Endothelial cell of umbilical vein (primary cell): Measurements from ENCODE around the gene GULP1. TPM values are rescaled to one million over a fixed set of nuclear protein-coding genes. Genes with fewer than 3 reads are reported as not detected.

Source experiments
- BruUV-seq: library from RNA; stranded (reverse); fragments of 400-500 nt; replicated peaks from 2 replicates; lab custom pipeline; 2021; lab: Mats Ljungman, UMichigan
- CTCF ChIA-PET: fragments of 300-600, 350-600 bp; sonication (Branson Sonifier 250); formaldehyde crosslinking; loops from one replicate; lab custom pipeline; 2021; ENCODE audit warnings: antibody characterized with exemption, inconsistent platforms; lab: Charles Lee
- POLR2A ChIA-PET: fragments of 300-600, 350-600 bp; sonication (Branson Sonifier 250); formaldehyde crosslinking; loops from one replicate; lab custom pipeline; 2021; ENCODE audit warnings: antibody characterized with exemption, inconsistent platforms; lab: Charles Lee
- DNase-seq: peaks from one replicate; pipeline ENCODE4 v3.0.0-alpha.2; 2011; ENCODE audit warnings: low read depth, low spot score
- FAIRE-seq: peaks from 2 replicates; lab custom pipeline; 2011; peaks lifted over from hg19 to GRCh38; lab: Jason Lieb, UNC
- H2AFZ ChIP-seq: 2 replicates; pipeline ENCODE4 v1.6.0; 2012; ENCODE audit warnings: low read depth, low read length, control low read depth, inconsistent platforms
- H3K27ac ChIP-seq: 2 replicates; pipeline ENCODE4 v1.5.1; 2011; ENCODE audit warnings: low read depth, mild to moderate bottlenecking, control low read depth, low read length, moderate library complexity; ENCODE audit not compliant: insufficient read depth
- H3K27me3 ChIP-seq, 2 experiments: 2 replicates each; pipeline versions ENCODE4 v1.6.0 to v1.6.1; 2011; ENCODE audit warnings: low read length in 2 of 2, mixed read lengths in 1 of 2; ENCODE audit not compliant: control insufficient read depth in 2 of 2, insufficient read depth in 2 of 2
- H3K36me3 ChIP-seq, 2 experiments: 2 replicates in 1 of 2; 3 replicates in 1 of 2; pipeline ENCODE4 v1.5.1; 2011; ENCODE audit warnings: low read length in 2 of 2, mild to moderate bottlenecking in 1 of 2, moderate library complexity in 1 of 2; ENCODE audit not compliant: control insufficient read depth in 2 of 2, insufficient read depth in 2 of 2; ENCODE audit errors: extremely low read depth in 1 of 2
- H3K4me1 ChIP-seq: 3 replicates; pipeline ENCODE4 v1.5.1; 2011; ENCODE audit warnings: mild to moderate bottlenecking, low read length; ENCODE audit not compliant: control insufficient read depth, insufficient read depth; ENCODE audit errors: extremely low read depth
- H3K4me2 ChIP-seq: 2 replicates; pipeline ENCODE4 v1.6.1; 2011; ENCODE audit warnings: low read length, control low read depth, mixed read lengths; ENCODE audit not compliant: insufficient read depth
- H3K4me3 ChIP-seq, 3 experiments: fragments of 200-600 bp in 1 of 3; sonication (generic), shearing (Covaris generic) in 1 of 3; replicated peaks in 1 of 3; 2 replicates each; pipeline ENCODE4 v1.5.1; 2011 to 2016; ENCODE audit warnings: control low read depth in 3 of 3, low read length in 3 of 3, mild to moderate bottlenecking in 2 of 3, inconsistent platforms in 1 of 3, low read depth in 1 of 3, moderate library complexity in 1 of 3; ENCODE audit not compliant: insufficient read depth in 1 of 3
- H3K79me2 ChIP-seq: 2 replicates; pipeline ENCODE4 v1.6.0; 2012; ENCODE audit warnings: low read length, inconsistent platforms; ENCODE audit not compliant: control insufficient read depth, insufficient read depth
- H3K9ac ChIP-seq: replicated peaks from 2 replicates; pipeline ENCODE3; 2011; ENCODE audit warnings: low read length, control low read depth; ENCODE audit not compliant: insufficient read depth; ENCODE audit errors: extremely low read depth
- H3K9me1 ChIP-seq: replicated peaks from 3 replicates; pipeline ENCODE4 v1.6.0; 2011; ENCODE audit warnings: mild to moderate bottlenecking, low read length; ENCODE audit not compliant: control insufficient read depth, insufficient read depth; ENCODE audit errors: extremely low read depth
- H3K9me3 ChIP-seq: replicated peaks from 2 replicates; pipeline ENCODE4 v1.5.1; 2012; ENCODE audit warnings: low read length, inconsistent platforms; ENCODE audit not compliant: control insufficient read depth, insufficient read depth
- H4K20me1 ChIP-seq: replicated peaks from 2 replicates; pipeline ENCODE3; 2011; ENCODE audit warnings: mild to moderate bottlenecking, low read length; ENCODE audit not compliant: control insufficient read depth, insufficient read depth; ENCODE audit errors: extremely low read depth
- EZH2 ChIP-seq: IDR thresholded peaks from 2 replicates; pipeline ENCODE4 v1.6.1; 2012; ENCODE audit warnings: borderline replicate concordance, low read depth, mild to moderate bottlenecking, moderate library complexity, low read length, inconsistent platforms; ENCODE audit not compliant: severe bottlenecking
- FOS ChIP-seq: IDR thresholded peaks from 2 replicates; pipeline ENCODE4 v1.6.1; 2011; ENCODE audit warnings: mild to moderate bottlenecking, low read length, moderate library complexity, borderline replicate concordance; ENCODE audit not compliant: insufficient read depth
- GATA2 ChIP-seq: IDR thresholded peaks from 2 replicates; pipeline ENCODE4 v1.7.0; 2011; ENCODE audit warnings: low read depth, mild to moderate bottlenecking, moderate library complexity, mixed read lengths, low read length; ENCODE audit not compliant: insufficient read length, insufficient read depth
- JUN ChIP-seq: IDR thresholded peaks from 2 replicates; pipeline ENCODE4 v1.6.1; 2011; ENCODE audit warnings: borderline replicate concordance, low read depth; ENCODE audit not compliant: insufficient read length, insufficient read depth
- MAX ChIP-seq: IDR thresholded peaks from 2 replicates; pipeline ENCODE4 v1.6.1; 2011; ENCODE audit not compliant: insufficient read depth, insufficient read length
- MYC ChIP-seq: IDR thresholded peaks from one replicate; pipeline ENCODE4 v1.6.1; 2011; ENCODE audit warnings: mild to moderate bottlenecking, low read depth, low read length
- POLR2A ChIP-seq: IDR thresholded peaks from 2 replicates; pipeline ENCODE4 v1.6.1; 2012; ENCODE audit warnings: low read depth, mild to moderate bottlenecking, control low read depth, low read length
- POLR2AphosphoS5 ChIP-seq: IDR thresholded peaks from 2 replicates; pipeline ENCODE4 v1.6.1; 2012; ENCODE audit warnings: low read depth, mild to moderate bottlenecking, control low read depth, low read length, moderate library complexity; ENCODE audit not compliant: insufficient read depth
- dilution Hi-C: fragments of 300-500 bp; cut with MboI; formaldehyde crosslinking; loops from one replicate; pipeline ENCODE4 v1.15.0; 2019; ENCODE audit warnings: low sequenced_read_pairs; ENCODE audit not compliant: extremely low pct_ligation_motif_present
- intact Hi-C: fragments of 100-400 bp; cut with micrococcal nuclease; formaldehyde crosslinking; loops from one replicate; pipeline ENCODE4 v1.10.0; 2022
- polyA plus RNA-seq, 4 experiments: library from polyadenylated mRNA; depleted of rRNA in 3 of 4; stranded (reverse) in 3 of 4; unstranded in 1 of 4; fragments of >200 nt; gene quantifications; 2 replicates each; pipeline versions ENCODE4 v1.2.1 to v1.2.3, GENCODE V29; 2011 to 2012; ENCODE audit warnings: missing spikeins in 1 of 4
- total RNA-seq: library from RNA; stranded (reverse); gene quantifications from 2 replicates; pipeline ENCODE4 v1.2.3, GENCODE V29; 2021
- TF ChIP-seq, protein P1 (sequence below), 2 donors: IDR thresholded peaks; 1 replicate in 1 of 2; 2 replicates in 1 of 2; pipeline ENCODE4 v1.5.1; 2011; ENCODE audit warnings: low read length in 2 of 2, mild to moderate bottlenecking in 2 of 2, moderate library complexity in 2 of 2, control low read depth in 1 of 2, inconsistent platforms in 1 of 2, low read depth in 1 of 2; ENCODE audit not compliant: insufficient read depth in 1 of 2; ENCODE audit errors: extremely low read depth in 1 of 2

Gene GULP1
- total and polyA plus RNA-seq, 2 donors (not counting 3 experiments of a cell fraction or from before 2014, with no cell fraction given), result 24.4 to 53.8 TPM

GRCh38 chr2:188495969-188496431 lies 204.3 kb downstream of the GULP1 start:
- no peak overlapping the region for H2AFZ ChIP-seq
- no peaks in the 10 kb centered on the region for H3K9me3 ChIP-seq
- no peaks in the 10 kb centered on the region for H3K9me1 ChIP-seq
- DNase-seq, result no peak
- no peak overlapping the region for H3K9ac ChIP-seq
- TF ChIP-seq MYC (no peak), POLR2AphosphoS5 (no peak), EZH2 (no peak), MAX (no peak), FOS (peak; percentile 16), JUN (no peak), GATA2 (peak; percentile 79), POLR2A (no peak)
- TF ChIP-seq, protein P1, sequence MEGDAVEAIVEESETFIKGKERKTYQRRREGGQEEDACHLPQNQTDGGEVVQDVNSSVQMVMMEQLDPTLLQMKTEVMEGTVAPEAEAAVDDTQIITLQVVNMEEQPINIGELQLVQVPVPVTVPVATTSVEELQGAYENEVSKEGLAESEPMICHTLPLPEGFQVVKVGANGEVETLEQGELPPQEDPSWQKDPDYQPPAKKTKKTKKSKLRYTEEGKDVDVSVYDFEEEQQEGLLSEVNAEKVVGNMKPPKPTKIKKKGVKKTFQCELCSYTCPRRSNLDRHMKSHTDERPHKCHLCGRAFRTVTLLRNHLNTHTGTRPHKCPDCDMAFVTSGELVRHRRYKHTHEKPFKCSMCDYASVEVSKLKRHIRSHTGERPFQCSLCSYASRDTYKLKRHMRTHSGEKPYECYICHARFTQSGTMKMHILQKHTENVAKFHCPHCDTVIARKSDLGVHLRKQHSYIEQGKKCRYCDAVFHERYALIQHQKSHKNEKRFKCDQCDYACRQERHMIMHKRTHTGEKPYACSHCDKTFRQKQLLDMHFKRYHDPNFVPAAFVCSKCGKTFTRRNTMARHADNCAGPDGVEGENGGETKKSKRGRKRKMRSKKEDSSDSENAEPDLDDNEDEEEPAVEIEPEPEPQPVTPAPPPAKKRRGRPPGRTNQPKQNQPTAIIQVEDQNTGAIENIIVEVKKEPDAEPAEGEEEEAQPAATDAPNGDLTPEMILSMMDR (IDR thresholded peaks at IDR 0.05; ENCODE audit: extremely low read depth in 1 of 2, insufficient read depth in 1 of 2, low read depth in 1 of 2, low read length in 2 of 2), result no peak
- dilution Hi-C loops (no loop called here), intact Hi-C loops (no loop called here)
- H3K4me3 ChIP-seq, result no peak overlapping the region
- no TSS peak for BruUV-seq
- no peaks in the 10 kb centered on the region for H3K36me3 ChIP-seq
- H3K4me1 ChIP-seq, result peaks cover 7% of the 10 kb centered on the region
- CTCF ChIA-PET, result interaction anchor here (1.0 kb wide), 2 partner anchors 11 to 16 kb away, joined by 3 read pairs; no protein-coding TSS in a partner anchor
- no peak for FAIRE-seq
- H4K20me1 ChIP-seq, result peaks cover 2% of the 10 kb centered on the region
- POLR2A ChIA-PET, result no interaction called here
- no peaks in the 10 kb centered on the region for H3K79me2 ChIP-seq
- no peaks in the 10 kb centered on the region for H3K27me3 ChIP-seq
- no peak overlapping the region for H3K27ac ChIP-seq
- no peak overlapping the region for H3K4me2 ChIP-seq
